Gastrocnemius medialis (tissue), 4 donors: ENCODE data around the gene IGSF9B. TPM values are rescaled to one million over a fixed set of nuclear protein-coding genes. Genes with fewer than 3 reads are reported as not detected.

Source experiments
- ATAC-seq, 2 donors: fragments of 150-250 bp; one replicate each; pipeline ENCODE4 v1.9.1; 2016
- DNase-seq, 2 donors: peaks; one replicate each; pipeline ENCODE4 v3.0.0-alpha.2; 2019
- H3K27ac ChIP-seq, 4 donors: fragments of 200-600 bp; sonication (generic); 1 replicate in 1 of 4; 2 replicates in 3 of 4; pipeline ENCODE4 v1.5.1; 2016 to 2018; ENCODE audit warnings: mild to moderate bottlenecking in 2 of 4, moderate library complexity in 1 of 4
- H3K27me3 ChIP-seq, 3 donors: fragments of 200-600 bp; sonication (generic) in 2 of 3; 1 replicate in 1 of 3; 2 replicates in 2 of 3; pipeline versions ENCODE4 v1.5.1 to v1.6.0; 2016 to 2019; ENCODE audit warnings: mild to moderate bottlenecking in 1 of 3, moderate library complexity in 1 of 3
- H3K36me3 ChIP-seq, 2 donors: fragments of 200-600 bp; sonication (generic) in 1 of 2; one replicate each; pipeline ENCODE4 v1.5.1; 2017 to 2018
- H3K4me1 ChIP-seq, 2 donors: fragments of 200-600 bp; sonication (generic) in 1 of 2; one replicate each; pipeline ENCODE4 v1.5.1; 2016 to 2017; ENCODE audit warnings: mild to moderate bottlenecking in 2 of 2
- H3K4me3 ChIP-seq, 4 donors: fragments of 200-600 bp; sonication (generic) in 3 of 4; 1 replicate in 1 of 4; 2 replicates in 3 of 4; pipeline ENCODE4 v1.5.1; 2016 to 2019; ENCODE audit warnings: mild to moderate bottlenecking in 2 of 4
- H3K9me3 ChIP-seq, 3 donors: fragments of 200-600 bp; sonication (generic) in 2 of 3; 1 replicate in 1 of 3; 2 replicates in 2 of 3; pipeline ENCODE4 v1.5.1; 2016 to 2019
- CTCF ChIP-seq, 5 experiments: fragments of 450-650 bp in 3 of 5; fragments of 200-600 bp in 2 of 5; sonication (generic) in 2 of 5; IDR thresholded peaks in 4 of 5; conservative IDR thresholded peaks in 1 of 5; 1 replicate in 4 of 5; 2 replicates in 1 of 5; pipeline ENCODE4 v1.5.1; 2016 to 2019; ENCODE audit warnings: antibody characterized with exemption in 5 of 5, mild to moderate bottlenecking in 3 of 5, moderate library complexity in 3 of 5
- POLR2A ChIP-seq, 2 donors: fragments of 450-650 bp; IDR thresholded peaks; one replicate each; pipeline ENCODE4 v1.6.1; 2017; ENCODE audit warnings: antibody characterized with exemption in 2 of 2, mild to moderate bottlenecking in 2 of 2, moderate library complexity in 2 of 2
- in situ Hi-C, 4 donors: fragments of 200-750 bp; cut with MboI; loops; one replicate each; pipeline versions ENCODE4 v1.15.0 to v1.8.0; 2017; ENCODE audit warnings: low sequenced_read_pairs in 4 of 4
- intact Hi-C: fragments of 100-400 bp; cut with DNase I; formaldehyde crosslinking; loops from one replicate; pipeline ENCODE4 v1.15.1; 2023; ENCODE audit warnings: low total_unique reads
- total RNA-seq, 4 donors: library from RNA; depleted of rRNA; stranded (reverse); fragments of >200 nt; gene quantifications; one replicate each; pipeline versions ENCODE4 v1.1.0 to v1.2.3, GENCODE V29; 2016

IGSF9B gene
- total RNA-seq, 4 donors from 2014 or later = 0.07 to 2.5 (median 1.4) TPM

- H3K36me3 ChIP-seq = no peaks in the 10 kb centered on the region
- intact Hi-C loops (no loop called here), in situ Hi-C loops (no loop called here)
- H3K27ac ChIP-seq = no peak overlapping the region
- no peaks in the 10 kb centered on the region for H3K4me1 ChIP-seq
- TF ChIP-seq POLR2A (IDR thresholded peaks at IDR 0.05) (no peak), CTCF (IDR thresholded peaks at IDR 0.05 in 4 of 5, conservative IDR thresholded peaks at IDR 0.05 in 1 of 5) (no peak)
- no peaks in the 10 kb centered on the region for H3K27me3 ChIP-seq
- no peak for ATAC-seq
- no peak overlapping the region for H3K4me3 ChIP-seq
- no peak for DNase-seq
- no peaks in the 10 kb centered on the region for H3K9me3 ChIP-seq
Measured at GRCh38 chr11:133996671-133997070, 39.9 kb upstream of the IGSF9B start.

- no peak for DNase-seq
- TF ChIP-seq CTCF (IDR thresholded peaks at IDR 0.05 in 4 of 5, conservative IDR thresholded peaks at IDR 0.05 in 1 of 5) (no peak), POLR2A (IDR thresholded peaks at IDR 0.05) (no peak)
- Histone ChIP-seq H3K27ac (no peak overlapping the region), H3K4me1 (peaks cover 0 to 6% of the 10 kb centered on the region in 2 donors), H3K4me3 (no peak overlapping the region), H3K9me3 (no peaks in the 10 kb centered on the region), H3K36me3 (no peaks in the 10 kb centered on the region), H3K27me3 (no peaks in the 10 kb centered on the region)
- in situ Hi-C loops = no loop called here
- intact Hi-C loops = no loop called here
- no peak for ATAC-seq
Measured at GRCh38 chr11:133995066-133995465, 38.3 kb upstream of the IGSF9B start.

- H3K27ac ChIP-seq = no peak overlapping the region
- TF ChIP-seq CTCF (IDR thresholded peaks at IDR 0.05 in 4 of 5, conservative IDR thresholded peaks at IDR 0.05 in 1 of 5) = no peak
- no peak for TF ChIP-seq POLR2A (IDR thresholded peaks at IDR 0.05)
- H3K4me1 ChIP-seq = peaks cover 0 to 13% of the 10 kb centered on the region in 2 donors
- H3K4me3 ChIP-seq = no peak overlapping the region
- no peaks in the 10 kb centered on the region for H3K36me3 ChIP-seq
- ATAC-seq (no peak), DNase-seq (no peak)
- H3K9me3 ChIP-seq = no peaks in the 10 kb centered on the region
- no peaks in the 10 kb centered on the region for H3K27me3 ChIP-seq
- intact Hi-C loops = no loop called here
- in situ Hi-C loops = no loop called here
Measured at GRCh38 chr11:133993921-133994320, 37.2 kb upstream of the IGSF9B start.

- in situ Hi-C loops = no loop called here
- peaks cover 0 to 19% of the 10 kb centered on the region in 2 donors for H3K4me1 ChIP-seq
- intact Hi-C loops = no loop called here
- H3K27ac ChIP-seq = no peak overlapping the region
- DNase-seq = no peak
- no peak overlapping the region for H3K4me3 ChIP-seq
- H3K9me3 ChIP-seq = no peaks in the 10 kb centered on the region
- no peaks in the 10 kb centered on the region for H3K36me3 ChIP-seq
- H3K27me3 ChIP-seq = no peaks in the 10 kb centered on the region
- no peak for ATAC-seq
- TF ChIP-seq CTCF (IDR thresholded peaks at IDR 0.05 in 4 of 5, conservative IDR thresholded peaks at IDR 0.05 in 1 of 5) = no peak
- no peak for TF ChIP-seq POLR2A (IDR thresholded peaks at IDR 0.05)
Measured at GRCh38 chr11:133993107-133993506, 36.3 kb upstream of the IGSF9B start.

- Histone ChIP-seq H3K4me3 (no peak overlapping the region), H3K4me1 (peaks cover 0 to 19% of the 10 kb centered on the region in 2 donors), H3K9me3 (no peaks in the 10 kb centered on the region), H3K27ac (no peak overlapping the region), H3K36me3 (no peaks in the 10 kb centered on the region), H3K27me3 (no peaks in the 10 kb centered on the region)
- ATAC-seq = no peak
- TF ChIP-seq CTCF (IDR thresholded peaks at IDR 0.05 in 4 of 5, conservative IDR thresholded peaks at IDR 0.05 in 1 of 5) (no peak), POLR2A (IDR thresholded peaks at IDR 0.05) (no peak)
- DNase-seq = no peak
- in situ Hi-C loops = no loop called here
- intact Hi-C loops = no loop called here
Measured at GRCh38 chr11:133992121-133992520, 35.4 kb upstream of the IGSF9B start.
